Measurements from ENCODE around the gene GCN1. TPM values are rescaled to one million over a fixed set of nuclear protein-coding genes. Genes with fewer than 3 reads are reported as not detected.

The GCN1 gene
- total RNA-seq, 1 experiment from 2014 or later: 61.8 TPM

GRCh38 chr12:120181991-120182631, 12.4 kb downstream of the GCN1 start:
- DNase-seq (ENCODE audit: low read depth): peak; percentile 93

- DNase-seq (ENCODE audit: low read depth): no peak
Observed at GRCh38 chr12:120180975-120181374, 13.5 kb downstream of the GCN1 start.

- DNase-seq (ENCODE audit: low read depth): no peak
Observed at GRCh38 chr12:120175537-120175936, 19.0 kb downstream of the GCN1 start.

GRCh38 chr12:120175062-120175461, 19.5 kb downstream of the GCN1 start:
- no peak for DNase-seq (ENCODE audit: low read depth)

- no peak for DNase-seq (ENCODE audit: low read depth)
Observed at GRCh38 chr12:120172053-120172452, 22.5 kb downstream of the GCN1 start.

- no peak for DNase-seq (ENCODE audit: low read depth)
Observed at GRCh38 chr12:120170631-120171030, 23.9 kb downstream of the GCN1 start.

GRCh38 chr12:120169946-120170345, 24.6 kb downstream of the GCN1 start:
- peak; percentile 10 for DNase-seq (ENCODE audit: low read depth)

- DNase-seq (ENCODE audit: low read depth): no peak
Observed at GRCh38 chr12:120168337-120168736, 26.2 kb downstream of the GCN1 start.

GRCh38 chr12:120167529-120168095, 26.9 kb downstream of the GCN1 start:
- DNase-seq (ENCODE audit: low read depth): no peak

GRCh38 chr12:120164293-120164692, 30.2 kb downstream of the GCN1 start:
- DNase-seq (ENCODE audit: low read depth): no peak

GRCh38 chr12:120162763-120163162, 31.8 kb downstream of the GCN1 start:
- no peak for DNase-seq (ENCODE audit: low read depth)

GRCh38 chr12:120161852-120162251, 32.7 kb downstream of the GCN1 start:
- no peak for DNase-seq (ENCODE audit: low read depth)

- no peak for DNase-seq (ENCODE audit: low read depth)
Observed at GRCh38 chr12:120159509-120160237, 34.8 kb downstream of the GCN1 start.

- DNase-seq (ENCODE audit: low read depth): no peak
Observed at GRCh38 chr12:120158351-120158750, 36.2 kb downstream of the GCN1 start.

- no peak for DNase-seq (ENCODE audit: low read depth)
Observed at GRCh38 chr12:120157678-120158077, 36.8 kb downstream of the GCN1 start.

GRCh38 chr12:120156315-120157259, 37.9 kb downstream of the GCN1 start:
- DNase-seq (ENCODE audit: low read depth): no peak

- DNase-seq (ENCODE audit: low read depth): no peak
Observed at GRCh38 chr12:120155072-120155471, 39.4 kb downstream of the GCN1 start.

GRCh38 chr12:120150919-120151525, 43.5 kb downstream of the GCN1 start:
- no peak for DNase-seq (ENCODE audit: low read depth)

GRCh38 chr12:120148011-120148410, 46.5 kb downstream of the GCN1 start:
- DNase-seq (ENCODE audit: low read depth): no peak

- DNase-seq (ENCODE audit: low read depth): no peak
Observed at GRCh38 chr12:120145164-120145563, 49.4 kb downstream of the GCN1 start.

GRCh38 chr12:120144215-120144614, 50.3 kb downstream of the GCN1 start:
- no peak for DNase-seq (ENCODE audit: low read depth)

Measured in M059J (cell line).